Fibroblast of lung (primary cell): Measurements from ENCODE around the gene TREH. TPM values are rescaled to one million over a fixed set of nuclear protein-coding genes. Genes with fewer than 3 reads are reported as not detected.
A peak's percentile ranks its signal among the peaks of the same experiment; 100 is the strongest.
"Not testable (repeated sequence)": the region's sequence is repeated elsewhere in the genome, so short reads cannot be mapped to it uniquely, and the experiment has no call there.

Source experiments
- DNase-seq, 2 donors: peaks; one replicate each; pipeline versions ENCODE4 v3.0.0 to v3.0.0-alpha.2; 2010; ENCODE audit warnings: low read depth in 2 of 2
- H2AFZ ChIP-seq: 2 replicates; pipeline ENCODE4 v1.5.1; 2012; ENCODE audit warnings: low read length, control low read depth, inconsistent platforms
- H3K27ac ChIP-seq: 2 replicates; pipeline ENCODE4 v1.5.1; 2011; ENCODE audit warnings: low read length, control low read depth; ENCODE audit not compliant: insufficient read depth
- H3K27me3 ChIP-seq: 2 replicates; pipeline ENCODE4 v1.5.1; 2011; ENCODE audit warnings: mild to moderate bottlenecking, low read length; ENCODE audit not compliant: control insufficient read depth, insufficient read depth
- H3K36me3 ChIP-seq: 2 replicates; pipeline ENCODE4 v1.5.1; 2011; ENCODE audit warnings: low read length; ENCODE audit not compliant: control insufficient read depth, insufficient read depth
- H3K4me1 ChIP-seq: 2 replicates; pipeline ENCODE4 v1.5.1; 2011; ENCODE audit warnings: low read length; ENCODE audit not compliant: control insufficient read depth, insufficient read depth; ENCODE audit errors: extremely low read depth
- H3K4me2 ChIP-seq: 2 replicates; pipeline ENCODE4 v1.5.1; 2011; ENCODE audit warnings: low read length, control low read depth; ENCODE audit not compliant: insufficient read depth; ENCODE audit errors: extremely low read depth
- H3K4me3 ChIP-seq, 4 experiments: fragments of 200-600 bp in 1 of 4; sonication (generic) in 1 of 4; replicated peaks in 1 of 4; 2 replicates each; pipeline ENCODE4 v1.5.1; 2011 to 2016; ENCODE audit warnings: low read length in 4 of 4, low read depth in 3 of 4, mild to moderate bottlenecking in 3 of 4, control low read depth in 2 of 4, inconsistent platforms in 1 of 4, mixed read lengths in 1 of 4; ENCODE audit not compliant: insufficient read depth in 1 of 4; ENCODE audit errors: control extremely low read depth in 1 of 4
- H3K79me2 ChIP-seq: 2 replicates; pipeline ENCODE4 v1.5.1; 2012; ENCODE audit warnings: mild to moderate bottlenecking, low read length, inconsistent platforms; ENCODE audit not compliant: control insufficient read depth, insufficient read depth
- H3K9ac ChIP-seq: 2 replicates; pipeline ENCODE4 v1.5.1; 2011; ENCODE audit warnings: mild to moderate bottlenecking, low read length, control low read depth; ENCODE audit not compliant: insufficient read depth
- H3K9me3 ChIP-seq: 2 replicates; pipeline ENCODE4 v1.5.1; 2012; ENCODE audit warnings: low read depth, low read length; ENCODE audit not compliant: control insufficient read depth, insufficient read depth
- H4K20me1 ChIP-seq: 2 replicates; pipeline ENCODE4 v1.5.1; 2011; ENCODE audit warnings: low read length; ENCODE audit not compliant: control insufficient read depth, insufficient read depth; ENCODE audit errors: extremely low read depth
- EZH2 ChIP-seq: IDR thresholded peaks from 2 replicates; pipeline ENCODE4 v1.5.1; 2012; ENCODE audit warnings: low read length, control low read depth, mild to moderate bottlenecking; ENCODE audit errors: missing control alignments
- polyA plus RNA-seq, 2 donors: library from polyadenylated mRNA; depleted of rRNA in 1 of 2; stranded (reverse) in 1 of 2; unstranded in 1 of 2; fragments of >200 nt; gene quantifications; 2 replicates each; pipeline ENCODE4 v1.2.1, GENCODE V29; 2011 to 2012; ENCODE audit warnings: missing spikeins in 1 of 2
- total RNA-seq: library from RNA; depleted of rRNA; stranded (reverse); fragments of >200 nt; gene quantifications from 2 replicates; pipeline ENCODE4 v1.2.1, GENCODE V29; 2014
- TF ChIP-seq, protein P1 (sequence below), 2 donors: IDR thresholded peaks in 1 of 2; conservative IDR thresholded peaks in 1 of 2; 1 replicate in 1 of 2; 2 replicates in 1 of 2; pipeline ENCODE4 v1.5.1; 2011 to 2012; ENCODE audit warnings: low read length in 2 of 2, control low read depth in 1 of 2, inconsistent platforms in 1 of 2, low read depth in 1 of 2, mild to moderate bottlenecking in 1 of 2

TREH gene
- total and polyA plus RNA-seq, 2 donors (not counting 1 experiment from before 2014, with no cell fraction given): not detected

DNA sequence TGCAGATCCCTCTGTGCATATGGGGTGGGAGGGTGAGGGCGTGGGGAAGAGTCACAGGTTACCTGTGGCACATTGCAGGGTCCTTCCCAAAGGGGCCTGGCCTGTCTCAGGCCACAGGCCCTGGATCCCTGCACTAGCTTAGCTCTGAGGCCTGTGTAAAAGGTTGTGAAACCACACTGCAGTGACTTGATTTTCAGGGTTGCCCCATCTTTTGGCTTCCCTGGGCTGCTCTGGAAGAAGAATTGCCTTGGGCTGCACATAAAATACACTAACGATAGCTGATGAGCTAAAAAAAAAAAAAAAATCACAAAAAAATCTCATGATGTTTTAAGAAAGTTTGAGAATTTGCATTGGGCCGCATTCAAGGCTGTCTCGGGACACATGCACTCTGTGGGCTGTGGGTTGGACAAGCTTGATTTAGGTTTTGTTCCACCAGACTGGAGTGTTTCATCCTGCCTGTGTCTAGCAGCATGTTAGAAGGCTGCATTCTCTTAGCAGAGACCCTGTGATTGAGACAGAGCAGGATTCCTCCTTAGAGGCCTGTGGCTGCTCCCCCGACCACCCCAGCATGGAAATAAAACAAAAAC is 35.9 kb upstream of the TREH start:
- no peak overlapping the region for H3K9ac ChIP-seq
- H4K20me1 ChIP-seq: no peaks in the 10 kb centered on the region
- H3K27me3 ChIP-seq: no peaks in the 10 kb centered on the region
- H3K4me1 ChIP-seq: no peaks in the 10 kb centered on the region
- peak; percentile 18 to 23 for DNase-seq
- no peaks in the 10 kb centered on the region for H3K9me3 ChIP-seq
- H3K4me2 ChIP-seq: no peak overlapping the region
- no peaks in the 10 kb centered on the region for H3K36me3 ChIP-seq
- H3K27ac ChIP-seq: no peak overlapping the region
- TF ChIP-seq, protein P1, sequence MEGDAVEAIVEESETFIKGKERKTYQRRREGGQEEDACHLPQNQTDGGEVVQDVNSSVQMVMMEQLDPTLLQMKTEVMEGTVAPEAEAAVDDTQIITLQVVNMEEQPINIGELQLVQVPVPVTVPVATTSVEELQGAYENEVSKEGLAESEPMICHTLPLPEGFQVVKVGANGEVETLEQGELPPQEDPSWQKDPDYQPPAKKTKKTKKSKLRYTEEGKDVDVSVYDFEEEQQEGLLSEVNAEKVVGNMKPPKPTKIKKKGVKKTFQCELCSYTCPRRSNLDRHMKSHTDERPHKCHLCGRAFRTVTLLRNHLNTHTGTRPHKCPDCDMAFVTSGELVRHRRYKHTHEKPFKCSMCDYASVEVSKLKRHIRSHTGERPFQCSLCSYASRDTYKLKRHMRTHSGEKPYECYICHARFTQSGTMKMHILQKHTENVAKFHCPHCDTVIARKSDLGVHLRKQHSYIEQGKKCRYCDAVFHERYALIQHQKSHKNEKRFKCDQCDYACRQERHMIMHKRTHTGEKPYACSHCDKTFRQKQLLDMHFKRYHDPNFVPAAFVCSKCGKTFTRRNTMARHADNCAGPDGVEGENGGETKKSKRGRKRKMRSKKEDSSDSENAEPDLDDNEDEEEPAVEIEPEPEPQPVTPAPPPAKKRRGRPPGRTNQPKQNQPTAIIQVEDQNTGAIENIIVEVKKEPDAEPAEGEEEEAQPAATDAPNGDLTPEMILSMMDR (conservative IDR thresholded peaks at IDR 0.05 in 1 of 2, IDR thresholded peaks at IDR 0.05 in 1 of 2; ENCODE audit: low read depth in 1 of 2, low read length in 2 of 2): no peak
- TF ChIP-seq EZH2: no peak
- no peak overlapping the region for H3K4me3 ChIP-seq
- H3K79me2 ChIP-seq: no peaks in the 10 kb centered on the region
- no peak overlapping the region for H2AFZ ChIP-seq

DNA sequence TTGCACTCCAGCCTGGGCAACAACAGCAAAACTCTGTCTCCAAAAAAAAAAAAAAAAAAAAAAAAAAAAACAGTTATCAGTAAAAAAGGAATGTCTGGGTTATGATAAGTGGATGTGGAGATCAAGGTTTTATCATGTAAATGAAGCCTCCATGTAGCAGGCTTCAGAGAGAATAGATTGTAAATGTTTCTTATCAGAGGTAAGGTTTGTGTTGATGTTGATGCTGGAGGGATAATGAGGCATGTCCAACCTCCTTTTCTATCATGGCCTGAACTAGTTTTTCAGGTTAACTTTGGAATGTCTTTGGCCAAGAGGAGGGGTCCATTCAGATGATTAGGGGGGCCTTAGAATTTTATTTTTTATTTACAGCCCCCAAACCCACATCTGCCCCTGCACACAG is 35.4 kb upstream of the TREH start:
- Histone ChIP-seq H3K4me2 (no peak overlapping the region), H3K36me3 (no peaks in the 10 kb centered on the region), H2AFZ (no peak overlapping the region), H3K9me3 (no peaks in the 10 kb centered on the region), H3K4me1 (no peaks in the 10 kb centered on the region), H3K9ac (no peak overlapping the region), H3K27me3 (no peaks in the 10 kb centered on the region), H4K20me1 (no peaks in the 10 kb centered on the region), H3K27ac (no peak overlapping the region), H3K4me3 (no peak overlapping the region), H3K79me2 (no peaks in the 10 kb centered on the region)
- TF ChIP-seq, protein P1 (conservative IDR thresholded peaks at IDR 0.05 in 1 of 2, IDR thresholded peaks at IDR 0.05 in 1 of 2; ENCODE audit: low read depth in 1 of 2, low read length in 2 of 2): no peak
- TF ChIP-seq EZH2: no peak
- DNase-seq: no peak

DNA sequence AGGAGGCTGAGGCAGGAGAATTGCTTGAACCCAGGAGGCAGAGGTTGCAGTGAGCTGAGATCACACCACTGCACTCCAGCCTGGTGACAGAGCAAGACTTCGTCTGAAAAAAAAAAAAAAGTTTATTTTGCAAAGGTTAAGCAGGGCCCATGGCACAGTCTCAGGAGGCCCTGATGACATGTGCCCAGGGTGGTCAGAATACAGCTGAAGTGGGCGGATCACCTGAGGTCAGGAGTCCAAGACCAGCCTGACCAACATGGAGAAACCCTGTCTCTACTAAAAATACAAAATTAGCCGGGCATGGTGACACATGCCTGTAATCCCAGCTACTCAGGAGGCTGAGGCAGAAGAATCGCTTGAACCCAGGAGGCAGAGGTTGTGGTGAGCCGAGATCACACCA is 35.0 kb upstream of the TREH start:
- not testable (repeated sequence) for H4K20me1 ChIP-seq, H3K9me3 ChIP-seq, H2AFZ ChIP-seq, H3K27me3 ChIP-seq, DNase-seq, H3K4me2 ChIP-seq, H3K79me2 ChIP-seq, H3K4me1 ChIP-seq, H3K36me3 ChIP-seq, H3K4me3 ChIP-seq, H3K27ac ChIP-seq, H3K9ac ChIP-seq
